Subcutaneous abdominal adipose tissue (tissue), 5 donors: ENCODE data around the gene MEAF6.

ENCODE experiments used
- H3K27ac ChIP-seq: one replicate; pipeline ENCODE4 v1.7.0; 2013; ENCODE audit warnings: low read depth, mild to moderate bottlenecking, inconsistent platforms, low read length, moderate library complexity
- H3K27me3 ChIP-seq, 5 donors: one replicate each; pipeline ENCODE4 v1.7.0; 2013; ENCODE audit warnings: low read length in 5 of 5, inconsistent platforms in 1 of 5; ENCODE audit not compliant: control insufficient read depth in 5 of 5, insufficient read depth in 4 of 5
- H3K36me3 ChIP-seq, 5 donors: one replicate each; pipeline ENCODE4 v1.7.0; 2013; ENCODE audit warnings: low read length in 5 of 5; ENCODE audit not compliant: control insufficient read depth in 5 of 5, insufficient read depth in 5 of 5
- H3K4me1 ChIP-seq, 5 donors: one replicate each; pipeline ENCODE4 v1.7.0; 2013; ENCODE audit warnings: low read length in 5 of 5, mild to moderate bottlenecking in 3 of 5, moderate library complexity in 1 of 5; ENCODE audit not compliant: control insufficient read depth in 5 of 5, insufficient read depth in 5 of 5
- H3K4me3 ChIP-seq, 5 donors: one replicate each; pipeline ENCODE4 v1.7.0; 2013; ENCODE audit warnings: low read length in 5 of 5, low read depth in 1 of 5
- H3K9ac ChIP-seq, 5 donors: one replicate each; pipeline ENCODE4 v1.7.0; 2013; ENCODE audit warnings: low read length in 5 of 5, mild to moderate bottlenecking in 4 of 5, moderate library complexity in 3 of 5
- H3K9me3 ChIP-seq, 5 donors: one replicate each; pipeline ENCODE4 v1.7.0; 2013; ENCODE audit warnings: low read length in 5 of 5; ENCODE audit not compliant: control insufficient read depth in 5 of 5
- donor health status: healthy.
- donor health status: healthy.
- donor health status: healthy.
- donor health status: healthy.
- donor health status: healthy.

The MEAF6 gene

GRCh38 chr1:37485902-37486679 is 28.5 kb downstream of the MEAF6 start:
- peaks cover 7 to 63% (median 46%) of the 10 kb centered on the region in 5 donors for H3K36me3 ChIP-seq
- peak overlapping the region in 4 of 5 donors; percentile 7 to 61 (median 46) for H3K9ac ChIP-seq
- H3K4me3 ChIP-seq = peak overlapping the region in 1 of 5 donors; percentile 32

GRCh38 chr1:37484325-37485051 is 30.1 kb downstream of the MEAF6 start:
- H3K4me1 ChIP-seq = peaks cover 14 to 54% (median 45%) of the 10 kb centered on the region in 5 donors
- peak overlapping the region; percentile 77 for H3K27ac ChIP-seq
- H3K9me3 ChIP-seq = no peaks in the 10 kb centered on the region
- H3K4me3 ChIP-seq = no peak overlapping the region
- H3K27me3 ChIP-seq = no peaks in the 10 kb centered on the region
- H3K9ac ChIP-seq = peak overlapping the region in 1 of 5 donors; percentile 3
- peaks cover 4 to 64% (median 50%) of the 10 kb centered on the region in 5 donors for H3K36me3 ChIP-seq

More at GRCh38 chr1:37485902-37486679, 28.5 kb downstream of the MEAF6 start:
- Histone ChIP-seq H3K9me3 (no peaks in the 10 kb centered on the region), H3K4me1 (peaks cover 8 to 42% (median 34%) of the 10 kb centered on the region in 5 donors), H3K27ac (peak overlapping the region; percentile 84), H3K27me3 (no peaks in the 10 kb centered on the region)

DNA sequence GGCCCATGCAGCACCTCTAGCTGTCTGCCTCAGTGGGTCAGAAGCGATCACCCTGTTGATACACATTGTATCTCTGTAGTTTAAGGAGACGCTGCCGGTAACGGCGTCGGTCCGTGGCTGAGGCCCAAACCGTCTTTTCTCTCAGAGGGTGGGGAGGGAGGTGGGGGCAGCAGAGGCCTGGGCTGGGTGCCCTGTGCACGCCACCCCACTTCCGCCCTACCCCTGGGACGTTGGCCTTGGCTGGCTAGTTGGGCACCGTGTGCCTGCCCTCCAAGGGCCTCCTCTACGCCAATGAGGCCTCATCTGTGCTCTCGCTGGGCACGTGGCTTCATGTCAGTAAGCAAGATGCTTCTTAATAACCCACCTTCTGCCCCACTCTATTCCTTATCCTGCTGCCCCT is 30.8 kb downstream of the MEAF6 start:
- Histone ChIP-seq H3K27ac (no peak overlapping the region), H3K36me3 (peaks cover 4 to 58% (median 51%) of the 10 kb centered on the region in 5 donors), H3K27me3 (no peaks in the 10 kb centered on the region), H3K9me3 (no peaks in the 10 kb centered on the region), H3K4me3 (no peak overlapping the region), H3K9ac (peak overlapping the region in 1 of 5 donors; percentile 3), H3K4me1 (peaks cover 18 to 61% (median 52%) of the 10 kb centered on the region in 5 donors)

DNA sequence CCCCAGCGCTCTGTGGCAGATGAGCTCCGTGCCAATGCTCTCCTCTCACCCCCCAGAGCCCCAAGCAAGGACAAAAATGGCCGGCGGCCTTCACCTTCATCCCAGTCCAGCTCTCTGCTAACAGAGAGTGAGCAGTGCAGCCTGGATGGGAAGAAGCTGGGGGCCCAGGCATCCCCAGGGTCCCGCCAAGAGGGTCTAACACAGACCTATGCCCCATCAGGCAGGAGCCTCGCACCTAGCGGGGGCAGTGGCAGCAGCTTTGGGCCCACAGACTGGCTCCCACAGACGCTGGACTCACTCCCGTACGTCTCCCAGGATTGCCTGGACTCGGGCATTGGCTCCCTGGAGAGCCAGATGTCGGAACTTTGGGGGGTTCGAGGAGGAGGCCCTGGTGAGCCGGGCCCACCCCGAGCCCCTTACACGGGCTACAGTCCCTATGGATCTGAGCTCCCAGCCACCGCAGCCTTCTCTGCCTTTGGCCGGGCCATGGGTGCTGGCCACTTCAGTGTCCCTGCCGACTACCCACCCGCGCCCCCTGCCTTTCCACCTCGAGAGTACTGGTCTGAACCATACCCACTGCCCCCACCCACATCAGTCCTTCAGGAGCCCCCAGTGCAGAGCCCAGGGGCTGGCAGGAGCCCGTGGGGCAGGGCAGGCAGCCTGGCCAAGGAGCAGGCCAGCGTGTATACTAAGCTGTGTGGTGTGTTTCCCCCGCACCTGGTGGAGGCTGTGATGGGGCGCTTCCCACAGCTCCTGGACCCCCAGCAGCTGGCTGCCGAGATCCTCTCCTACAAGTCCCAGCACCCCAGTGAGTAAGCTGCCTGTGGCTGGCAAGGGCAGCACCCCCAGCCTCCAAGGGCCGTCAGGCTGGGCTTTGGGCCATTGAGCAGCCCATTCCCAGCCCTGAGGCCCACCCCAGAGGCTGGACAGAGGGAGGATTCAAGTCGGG is 31.5 kb downstream of the MEAF6 start:
- H3K27ac ChIP-seq = no peak overlapping the region

GRCh38 chr1:37482004-37482785 is 32.4 kb downstream of the MEAF6 start:
- Histone ChIP-seq H3K27me3 (no peaks in the 10 kb centered on the region), H3K9ac (no peak overlapping the region), H3K9me3 (no peaks in the 10 kb centered on the region), H3K36me3 (peaks cover 0 to 68% (median 57%) of the 10 kb centered on the region in 5 donors), H3K4me1 (peaks cover 24 to 70% (median 63%) of the 10 kb centered on the region in 5 donors), H3K4me3 (no peak overlapping the region), H3K27ac (no peak overlapping the region)

More for the DNA sequence above, 31.5 kb downstream of the MEAF6 start:
- Histone ChIP-seq H3K9ac (no peak overlapping the region), H3K27me3 (no peaks in the 10 kb centered on the region), H3K4me1 (peaks cover 23 to 68% (median 59%) of the 10 kb centered on the region in 5 donors), H3K4me3 (no peak overlapping the region), H3K9me3 (no peaks in the 10 kb centered on the region), H3K36me3 (peaks cover 0 to 63% (median 54%) of the 10 kb centered on the region in 5 donors)

GRCh38 chr1:37481289-37482003 is 33.1 kb downstream of the MEAF6 start:
- H3K4me3 ChIP-seq = no peak overlapping the region
- no peak overlapping the region for H3K9ac ChIP-seq
- peaks cover 0 to 3% (median 0%) of the 10 kb centered on the region in 5 donors for H3K27me3 ChIP-seq
- peak overlapping the region; percentile 98 for H3K27ac ChIP-seq
- H3K36me3 ChIP-seq = peaks cover 0 to 71% (median 57%) of the 10 kb centered on the region in 5 donors
- peaks cover 28 to 70% (median 63%) of the 10 kb centered on the region in 5 donors for H3K4me1 ChIP-seq
- peaks cover 0 to 3% (median 0%) of the 10 kb centered on the region in 5 donors for H3K9me3 ChIP-seq

DNA sequence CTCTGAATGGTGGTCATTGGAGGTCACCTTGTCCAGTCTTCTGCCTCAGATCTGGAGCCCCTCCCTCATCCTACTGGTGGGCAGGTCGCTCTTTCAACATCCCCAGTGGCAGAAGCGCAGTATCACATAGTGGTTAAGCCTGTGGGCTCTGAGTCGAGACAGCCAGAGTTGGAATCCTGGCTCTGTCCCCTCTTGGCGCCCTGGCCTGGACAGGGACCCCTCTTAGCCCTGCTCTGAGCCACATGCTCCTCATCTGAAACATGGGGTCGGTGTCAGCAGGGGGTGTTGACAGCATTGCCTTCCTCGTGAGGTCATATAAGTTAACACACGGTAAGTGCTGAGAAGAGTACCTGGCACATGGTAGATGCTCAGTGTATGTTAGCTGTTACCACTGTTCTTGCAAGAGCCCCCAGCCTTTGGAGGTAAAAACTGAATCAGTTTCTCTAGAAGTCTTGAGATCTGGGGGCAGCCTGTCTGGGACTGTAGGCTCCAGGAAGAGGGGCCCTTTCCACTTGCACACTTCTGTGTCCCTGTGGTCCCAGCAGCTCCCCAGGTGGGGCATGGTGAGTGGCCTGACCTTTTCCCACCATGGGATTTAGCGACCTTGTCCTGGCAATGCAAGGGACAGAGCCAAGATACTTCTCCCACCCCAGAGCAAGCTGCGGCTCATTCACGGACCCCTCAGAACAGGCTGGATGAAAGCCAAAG is 33.8 kb downstream of the MEAF6 start:
- peak overlapping the region in 3 of 5 donors; percentile 14 to 80 (median 69) for H3K9ac ChIP-seq
- H3K27me3 ChIP-seq = peaks cover 0 to 3% (median 0%) of the 10 kb centered on the region in 5 donors
- H3K36me3 ChIP-seq = peaks cover 0 to 76% (median 60%) of the 10 kb centered on the region in 5 donors
- peak overlapping the region; percentile 98 for H3K27ac ChIP-seq
- H3K4me1 ChIP-seq = peaks cover 34 to 70% (median 64%) of the 10 kb centered on the region in 5 donors
- H3K9me3 ChIP-seq = peaks cover 0 to 3% (median 0%) of the 10 kb centered on the region in 5 donors
- no peak overlapping the region for H3K4me3 ChIP-seq

DNA sequence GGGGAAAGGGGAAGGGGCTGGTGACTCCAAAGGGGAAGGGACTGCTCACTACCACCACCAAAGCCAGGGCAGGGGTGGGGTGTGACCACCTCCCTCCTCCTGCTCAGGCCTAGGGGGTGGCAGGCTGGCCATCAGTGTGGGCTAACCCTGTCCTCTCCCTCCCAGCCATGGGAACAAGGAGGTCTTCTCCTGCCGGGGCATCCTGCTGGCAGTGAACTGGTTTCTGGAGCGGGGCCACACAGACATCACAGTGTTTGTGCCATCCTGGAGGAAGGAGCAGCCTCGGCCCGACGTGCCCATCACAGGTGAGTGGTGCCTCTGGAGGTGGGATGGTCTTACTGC is 34.5 kb downstream of the MEAF6 start:
- Histone ChIP-seq H3K4me3 (peak overlapping the region in 3 of 5 donors; percentile 38 to 91 (median 90)), H3K36me3 (peaks cover 0 to 77% (median 62%) of the 10 kb centered on the region in 5 donors)

More for the DNA sequence above, 34.5 kb downstream of the MEAF6 start:
- Histone ChIP-seq H3K4me1 (peaks cover 33 to 70% (median 64%) of the 10 kb centered on the region in 5 donors), H3K9ac (peak overlapping the region; percentile 44 to 82 (median 69)), H3K9me3 (peaks cover 0 to 3% (median 0%) of the 10 kb centered on the region in 5 donors), H3K27me3 (peaks cover 0 to 3% (median 0%) of the 10 kb centered on the region in 5 donors), H3K27ac (peak overlapping the region; percentile 98)
